GM18861 (cell line): ENCODE measurements around the gene TRIM64.
"Not testable (repeated sequence)": the region's sequence is repeated elsewhere in the genome, so short reads cannot be mapped to it uniquely, and the experiment has no call there.

Experiments
- ATAC-seq: cut with Tn5 transposase; IDR thresholded peaks from one replicate; pipeline ENCODE4 v1.9.1; 2021; ENCODE audit not compliant: unreplicated experiment

Gene TRIM64

GRCh38 chr11:89965737-89966136 is at the start of gene TRIM64:
TSS of gene TRIM64 (plus strand) at chr11:89966037. CDS start at chr11:89968504, 2,467 bp downstream.
- not testable (repeated sequence) for ATAC-seq

- no peak for ATAC-seq
These were observed 43.6 kb upstream of the TRIM64 start, which contains the start of gene TRIM49D1 for GRCh38 chr11:89922195-89922660. TSS of gene TRIM49D1 (minus strand) at chr11:89922245. CDS start at chr11:89917710, 4,535 bp downstream.

GRCh38 chr11:89923764-89924163 is 42.1 kb upstream of the TRIM64 start, which contains the start of gene TRIM49D2:
TSS of gene TRIM49D2 (plus strand) at chr11:89924064. CDS start at chr11:89926762, 2,698 bp downstream.
- not testable (repeated sequence) for ATAC-seq

- ATAC-seq = not testable (repeated sequence)
These were observed 5.0 kb upstream of the TRIM64 start for GRCh38 chr11:89960833-89961232.
